GM06990 (cell line): ENCODE data around the gene GON4L.
"Not testable (repeated sequence)": the region's sequence is repeated elsewhere in the genome, so short reads cannot be mapped to it uniquely, and the experiment has no call there.

Source experiments
- DNase-seq: peaks from one replicate; pipeline ENCODE4 v3.0.0-alpha.2; 2011; ENCODE audit not compliant: insufficient read length; ENCODE audit errors: extremely low read depth
- H3K27me3 ChIP-seq: replicated peaks from 2 replicates; pipeline ENCODE4 v1.6.0; 2011; ENCODE audit warnings: low read length; ENCODE audit not compliant: control insufficient read depth, insufficient read depth
- H3K36me3 ChIP-seq: 2 replicates; pipeline ENCODE4 v1.5.1; 2011; ENCODE audit warnings: low read length; ENCODE audit not compliant: control insufficient read depth, insufficient read depth
- H3K4me3 ChIP-seq: replicated peaks from 2 replicates; pipeline ENCODE4 v1.5.1; 2011; ENCODE audit warnings: low read depth, mild to moderate bottlenecking, control low read depth, low read length
- TF ChIP-seq, protein P1 (sequence below): IDR thresholded peaks from 2 replicates; pipeline ENCODE4 v1.5.1; 2011; ENCODE audit warnings: low read length, control low read depth, mild to moderate bottlenecking, inconsistent platforms; ENCODE audit not compliant: insufficient read depth, poor library complexity, severe bottlenecking

GON4L gene

DNA sequence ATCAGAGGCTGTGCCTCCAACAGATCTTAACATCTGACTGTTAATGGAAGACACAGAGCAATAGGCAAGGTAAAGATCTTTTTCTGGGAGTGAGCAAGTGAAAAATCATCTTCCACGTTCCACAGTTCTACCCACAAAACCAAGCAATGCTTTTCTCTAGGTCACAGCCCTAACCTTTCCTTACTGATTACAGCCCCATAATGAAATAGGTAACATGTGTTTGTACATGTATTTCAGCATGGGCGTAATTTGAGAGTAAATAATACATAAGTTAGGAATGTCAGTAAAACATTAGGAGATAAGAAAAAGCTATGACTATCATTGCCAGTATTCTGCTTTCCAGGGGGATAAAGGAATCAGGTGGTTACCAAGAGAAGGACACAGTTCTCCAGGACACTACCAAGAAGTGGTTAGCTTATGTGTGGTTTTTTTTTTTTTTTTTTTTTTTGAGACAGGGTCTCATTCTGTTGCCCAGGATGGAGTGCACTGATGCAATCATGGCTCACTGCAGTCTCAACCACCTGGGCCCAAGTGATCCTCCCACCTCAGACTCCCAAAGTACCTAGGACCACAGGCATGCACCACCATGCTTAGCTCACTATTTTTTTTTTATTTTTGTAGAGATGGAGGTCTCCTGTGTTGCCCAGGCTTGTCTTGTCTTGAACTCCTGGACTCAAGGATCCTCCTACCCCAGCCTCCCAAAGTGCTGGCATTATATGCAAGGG, 96.1 kb downstream of the GON4L start:
- TF ChIP-seq, protein P1, sequence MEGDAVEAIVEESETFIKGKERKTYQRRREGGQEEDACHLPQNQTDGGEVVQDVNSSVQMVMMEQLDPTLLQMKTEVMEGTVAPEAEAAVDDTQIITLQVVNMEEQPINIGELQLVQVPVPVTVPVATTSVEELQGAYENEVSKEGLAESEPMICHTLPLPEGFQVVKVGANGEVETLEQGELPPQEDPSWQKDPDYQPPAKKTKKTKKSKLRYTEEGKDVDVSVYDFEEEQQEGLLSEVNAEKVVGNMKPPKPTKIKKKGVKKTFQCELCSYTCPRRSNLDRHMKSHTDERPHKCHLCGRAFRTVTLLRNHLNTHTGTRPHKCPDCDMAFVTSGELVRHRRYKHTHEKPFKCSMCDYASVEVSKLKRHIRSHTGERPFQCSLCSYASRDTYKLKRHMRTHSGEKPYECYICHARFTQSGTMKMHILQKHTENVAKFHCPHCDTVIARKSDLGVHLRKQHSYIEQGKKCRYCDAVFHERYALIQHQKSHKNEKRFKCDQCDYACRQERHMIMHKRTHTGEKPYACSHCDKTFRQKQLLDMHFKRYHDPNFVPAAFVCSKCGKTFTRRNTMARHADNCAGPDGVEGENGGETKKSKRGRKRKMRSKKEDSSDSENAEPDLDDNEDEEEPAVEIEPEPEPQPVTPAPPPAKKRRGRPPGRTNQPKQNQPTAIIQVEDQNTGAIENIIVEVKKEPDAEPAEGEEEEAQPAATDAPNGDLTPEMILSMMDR, result no peak
- no peak for DNase-seq
- H3K36me3 ChIP-seq, result peaks cover 27% of the 10 kb centered on the region
- H3K27me3 ChIP-seq, result no peaks in the 10 kb centered on the region
- no peak overlapping the region for H3K4me3 ChIP-seq

DNA sequence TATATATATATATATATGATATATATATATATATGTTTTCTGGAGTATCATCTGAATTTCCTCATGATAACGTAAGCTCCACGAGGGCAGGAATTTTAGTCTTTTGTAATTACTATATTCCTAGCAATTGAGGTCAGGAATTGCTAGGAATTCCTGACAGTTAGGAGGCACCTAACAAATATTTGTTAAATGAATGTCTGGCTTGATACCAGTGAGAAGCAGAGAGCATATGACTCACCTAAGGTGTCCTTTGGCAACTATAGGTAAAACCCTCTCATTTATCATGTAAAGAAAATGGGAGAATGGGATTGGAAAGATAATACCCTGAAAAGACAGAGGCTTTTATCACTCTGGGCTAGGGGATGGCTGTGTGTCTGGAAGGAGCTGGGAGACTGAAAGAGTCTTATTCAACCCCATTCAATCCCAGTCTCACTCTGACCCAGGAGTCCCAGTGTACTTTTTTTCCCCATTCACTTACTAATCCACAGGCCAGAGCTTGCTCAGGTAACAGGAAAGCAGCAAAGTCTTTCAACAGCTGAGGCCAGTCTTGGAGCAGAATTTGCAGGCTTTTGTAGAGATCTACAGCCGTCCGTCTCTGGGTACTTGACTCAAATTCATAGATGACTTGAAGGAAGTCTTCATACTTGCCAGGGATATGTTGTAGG, 96.9 kb downstream of the GON4L start:
- DNase-seq, result no peak
- peaks cover 25% of the 10 kb centered on the region for H3K36me3 ChIP-seq
- no peaks in the 10 kb centered on the region for H3K27me3 ChIP-seq
- no peak overlapping the region for H3K4me3 ChIP-seq
- TF ChIP-seq, protein P1, result no peak

DNA sequence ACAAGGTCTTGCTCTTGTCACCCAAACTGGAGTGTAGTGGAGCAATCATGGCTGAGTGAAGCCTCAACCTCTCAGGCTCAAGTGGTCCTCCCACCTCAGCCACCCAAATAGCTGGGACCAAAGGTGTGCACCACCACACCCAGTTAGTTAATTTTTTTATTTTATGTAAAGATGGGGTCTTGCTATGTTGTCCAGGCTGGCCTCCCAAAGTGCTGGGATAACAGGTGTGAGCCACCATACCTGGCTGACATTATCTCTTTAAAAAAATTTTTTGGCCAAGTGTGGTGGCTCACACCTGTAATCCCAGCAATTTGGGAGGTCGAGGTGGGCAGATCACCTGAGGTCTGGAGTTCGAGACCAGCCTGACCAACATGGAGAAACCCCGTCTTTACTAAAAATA, 98.0 kb downstream of the GON4L start:
- H3K36me3 ChIP-seq, result peaks cover 24% of the 10 kb centered on the region
- H3K4me3 ChIP-seq, result not testable (repeated sequence)

DNA sequence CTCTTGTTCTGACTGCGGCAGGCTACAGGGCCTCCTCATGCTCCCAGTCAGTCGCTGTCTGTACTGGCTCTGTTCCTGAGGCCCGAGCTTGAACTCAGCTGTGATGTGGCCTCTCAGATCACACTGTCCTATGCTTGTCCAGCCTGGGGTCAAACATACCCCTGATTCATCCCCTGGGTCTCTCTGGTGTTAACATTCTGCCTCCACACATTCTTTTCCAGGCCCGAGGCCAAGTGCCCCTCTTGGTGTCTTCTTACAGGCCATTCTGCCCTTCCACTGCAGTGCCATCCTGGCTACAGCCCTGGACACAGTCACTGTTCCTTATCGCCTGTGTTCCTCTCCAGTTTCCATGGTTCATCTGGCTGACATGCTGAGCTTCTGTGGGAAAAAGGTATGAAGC, 108.9 kb downstream of the GON4L start:
- H3K27me3 ChIP-seq, DNase-seq, H3K4me3 ChIP-seq, H3K36me3 ChIP-seq: not testable (repeated sequence)

More for the DNA sequence above, 98.0 kb downstream of the GON4L start:
- H3K27me3 ChIP-seq, DNase-seq: not testable (repeated sequence)

DNA sequence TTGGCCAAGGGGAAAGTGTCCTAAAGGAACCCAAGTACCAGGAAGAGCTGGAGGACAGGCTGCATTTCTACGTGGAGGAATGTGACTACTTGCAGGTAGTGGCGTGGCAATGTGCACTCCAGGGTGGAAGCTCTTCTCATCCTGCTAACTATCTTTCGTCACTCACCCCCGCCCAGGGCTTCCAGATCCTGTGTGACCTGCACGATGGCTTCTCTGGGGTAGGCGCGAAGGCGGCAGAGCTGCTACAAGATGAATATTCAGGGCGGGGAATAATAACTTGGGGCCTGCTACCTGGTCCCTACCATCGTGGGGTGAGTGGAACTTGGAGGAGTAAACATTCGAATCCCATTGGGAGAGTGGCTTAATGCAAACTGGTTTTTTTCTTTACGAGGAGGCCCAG, 109.4 kb downstream of the GON4L start:
- H3K27me3 ChIP-seq, H3K36me3 ChIP-seq, H3K4me3 ChIP-seq, DNase-seq: not testable (repeated sequence)

DNA sequence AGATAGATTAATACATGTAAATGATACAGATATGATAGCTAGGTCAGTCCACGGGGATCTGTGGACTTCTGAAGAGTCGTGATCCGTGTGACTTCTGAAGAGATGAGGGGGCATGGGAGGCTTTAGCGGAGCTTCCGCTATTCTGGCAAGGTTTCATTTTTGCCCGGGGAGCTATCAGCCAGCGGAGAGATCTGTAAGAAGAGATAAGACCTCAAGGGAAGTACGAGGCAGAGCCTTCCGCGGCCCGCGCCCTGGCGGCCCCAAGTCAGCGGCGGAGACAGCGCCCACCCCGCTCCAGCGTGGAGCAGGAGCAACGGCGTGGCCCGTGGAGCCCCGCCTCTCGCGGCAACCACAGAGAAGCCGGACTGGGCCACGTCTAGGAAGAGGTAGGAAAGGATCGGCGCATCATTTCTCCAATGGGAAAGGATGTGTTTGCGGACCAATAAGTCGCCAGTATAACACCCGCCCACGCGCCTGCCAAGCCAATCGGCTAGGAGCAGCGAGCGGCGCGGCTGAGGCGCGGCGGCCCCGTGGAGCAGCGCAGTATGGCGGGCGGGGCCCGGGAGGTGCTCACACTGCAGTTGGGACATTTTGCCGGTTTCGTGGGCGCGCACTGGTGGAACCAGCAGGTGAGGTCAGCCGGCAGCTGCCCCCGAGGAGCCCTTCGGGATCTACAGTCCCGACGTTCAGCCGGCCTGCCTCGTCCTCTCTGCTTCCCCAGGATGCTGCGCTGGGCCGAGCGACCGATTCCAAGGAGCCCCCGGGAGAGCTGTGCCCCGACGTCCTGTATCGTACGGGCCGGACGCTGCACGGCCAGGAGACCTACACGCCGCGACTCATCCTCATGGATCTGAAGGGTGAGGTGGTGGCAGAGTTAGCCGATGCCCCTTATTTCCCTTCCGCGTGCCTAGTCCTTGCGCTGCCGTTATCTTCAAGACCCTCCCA, 111.5 kb downstream of the GON4L start:
- H3K27me3 ChIP-seq, H3K36me3 ChIP-seq: not testable (repeated sequence)
- peak; percentile 96 for DNase-seq

DNA sequence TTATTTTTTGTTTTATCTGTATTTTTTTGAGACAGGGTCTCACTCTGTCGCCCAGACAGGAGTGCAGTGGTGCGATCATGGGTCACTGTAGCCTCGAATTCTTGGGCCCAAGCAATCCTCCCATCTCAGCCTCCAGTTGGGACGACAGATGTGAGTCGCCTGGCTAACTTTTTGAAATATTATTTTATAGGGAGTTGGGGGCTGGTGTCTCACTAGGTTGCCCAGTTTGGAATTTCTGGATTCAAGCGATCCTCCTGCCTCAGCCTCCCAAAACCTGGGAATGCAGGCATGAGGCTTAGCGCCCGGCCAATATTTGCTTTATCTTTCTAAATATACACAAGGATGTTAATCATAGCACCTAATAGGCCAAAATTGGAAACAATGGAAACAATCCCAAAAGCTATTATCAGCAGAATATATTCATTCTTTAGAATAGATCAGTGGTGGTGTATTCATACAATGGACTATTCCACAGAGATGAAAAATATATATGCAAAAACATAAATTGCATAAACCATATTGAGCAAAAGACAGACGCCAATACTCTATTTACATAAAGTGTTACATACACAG, 112.2 kb downstream of the GON4L start:
- TF ChIP-seq, protein P1, result no peak
- no peak for DNase-seq
- Histone ChIP-seq H3K4me3 (peak overlapping the region; percentile 77), H3K27me3 (no peaks in the 10 kb centered on the region), H3K36me3 (no peaks in the 10 kb centered on the region; the same call in 1 of the 2 replicates)

More for the DNA sequence above, 111.5 kb downstream of the GON4L start:
- H3K4me3 ChIP-seq, result peak overlapping the region; percentile 77
